ENCODE results near the gene CAPN13. TPM values are rescaled to one million over a fixed set of nuclear protein-coding genes. Genes with fewer than 3 reads are reported as not detected.

The CAPN13 gene
- total RNA-seq, 1 experiment from 2014 or later = 5.7 TPM

GRCh38 chr2:30799366-30799765 lies 7.9 kb downstream of the CAPN13 start:
- H2BK120ac ChIP-seq (ENCODE audit: low read depth, low read length, poor library complexity, severe bottlenecking) = no peak overlapping the region
- H3K9me3 ChIP-seq (ENCODE audit: control insufficient read depth, low read depth, low read length) = no peaks in the 10 kb centered on the region
- no peak overlapping the region for H2AK5ac ChIP-seq (ENCODE audit: insufficient read length, low read length)
- no peaks in the 10 kb centered on the region for H3K79me2 ChIP-seq (ENCODE audit: insufficient read depth, low read length)
- Mint-ChIP-seq H3K27ac (peak overlapping the region in 1 of 3 experiments; percentile 39; a peak in 2 of 7 replicates), H3K4me1 (peaks cover 28 to 31% of the 10 kb centered on the region in 2 experiments), H3K36me3 (ENCODE audit: insufficient read depth in 1 of 3, low read depth in 3 of 3) (no peaks in the 10 kb centered on the region), H3K4me3 (no peak overlapping the region), H3K27me3 (ENCODE audit: low read depth) (no peaks in the 10 kb centered on the region), H3K9me3 (no peaks in the 10 kb centered on the region)
- no peak overlapping the region for H4K5ac ChIP-seq (ENCODE audit: insufficient read length, low read depth, low read length)
- no peak overlapping the region for H2AFZ ChIP-seq (ENCODE audit: low read length)
- H3K56ac ChIP-seq (ENCODE audit: insufficient read length, low read depth, low read length) = no peak overlapping the region
- no peak overlapping the region for H2BK12ac ChIP-seq (ENCODE audit: insufficient read length, low read depth, low read length)
- no peak overlapping the region for H2BK5ac ChIP-seq (ENCODE audit: insufficient read length, low read length)
- no peak overlapping the region for H2BK20ac ChIP-seq (ENCODE audit: low read depth, low read length, poor library complexity, severe bottlenecking)
- no peak overlapping the region for H3K14ac ChIP-seq (ENCODE audit: insufficient read depth, low read length)
- H3K27ac ChIP-seq (ENCODE audit: insufficient read length, low read depth, low read length) = no peak overlapping the region
- no peak overlapping the region for H3K4ac ChIP-seq (ENCODE audit: low read depth, low read length)
- WGBS (ENCODE audit: extremely low coverage, insufficient read length, low lambda C conversion rate) = no CpG with 5 or more reads among the region's 5 CpGs
- no peak overlapping the region for H3K4me2 ChIP-seq (ENCODE audit: insufficient read depth, insufficient read length, low read length)
- peaks cover 3% of the 10 kb centered on the region; the same call in 1 of the 2 replicates for H3K4me1 ChIP-seq (ENCODE audit: insufficient read depth, low read length)
- no peaks in the 10 kb centered on the region for H4K20me1 ChIP-seq (ENCODE audit: control insufficient read depth, insufficient read depth, insufficient read length)
- H4K8ac ChIP-seq (replicated peaks; ENCODE audit: insufficient read length, low read depth, low read length) = no peak overlapping the region
- H4K91ac ChIP-seq (ENCODE audit: insufficient read length, low read depth, low read length) = no peak overlapping the region
- H3T11ph ChIP-seq (ENCODE audit: low read length) = no peak overlapping the region
- no peak for DNase-seq
- H3K23me2 ChIP-seq (ENCODE audit: insufficient read length, low read depth, low read length, poor library complexity, severe bottlenecking) = no peaks in the 10 kb centered on the region
- H3K27me3 ChIP-seq (ENCODE audit: insufficient read depth, low read length) = no peaks in the 10 kb centered on the region
- no peak overlapping the region for H2BK15ac ChIP-seq (ENCODE audit: low read depth, low read length)
- no peaks in the 10 kb centered on the region for H3K79me1 ChIP-seq (ENCODE audit: insufficient read depth, low read depth, low read length, poor library complexity, severe bottlenecking)
- H3K9ac ChIP-seq (ENCODE audit: extremely low read depth, insufficient read length, low read length) = no peak overlapping the region
- peak overlapping the region; percentile 11 for H3K18ac ChIP-seq (ENCODE audit: insufficient read length, low read depth, low read length)
- no peak for TF ChIP-seq CTCF (conservative IDR thresholded peaks at IDR 0.05)
- H3K23ac ChIP-seq (ENCODE audit: insufficient read length, low read depth, low read length) = no peak overlapping the region
